Kidney epithelial cell (primary cell): ENCODE results near the gene STAT5B. TPM values are rescaled to one million over a fixed set of nuclear protein-coding genes. Genes with fewer than 3 reads are reported as not detected.
"Not testable (repeated sequence)": the region's sequence is repeated elsewhere in the genome, so short reads cannot be mapped to it uniquely, and the experiment has no call there.

ENCODE experiments used
- DNase-seq: peaks from one replicate; pipeline ENCODE4 v3.0.0-alpha.2; 2010; ENCODE audit warnings: low read depth
- H3K27me3 ChIP-seq: 2 replicates; pipeline ENCODE4 v1.6.0; 2011; ENCODE audit warnings: low read length; ENCODE audit not compliant: control insufficient read depth, insufficient read depth
- H3K36me3 ChIP-seq: 2 replicates; pipeline ENCODE4 v1.5.1; 2011; ENCODE audit warnings: low read length; ENCODE audit not compliant: control insufficient read depth, insufficient read depth
- H3K4me3 ChIP-seq: 2 replicates; pipeline ENCODE4 v1.5.1; 2011; ENCODE audit warnings: low read depth, mild to moderate bottlenecking, control low read depth, low read length
- total RNA-seq: library from RNA; depleted of rRNA; stranded (reverse); fragments of >200 nt; gene quantifications from 2 replicates; pipeline ENCODE4 v1.2.3, GENCODE V29; 2015
- TF ChIP-seq, protein P1 (sequence below): IDR thresholded peaks from 2 replicates; pipeline ENCODE4 v1.5.1; 2011; ENCODE audit warnings: mild to moderate bottlenecking, moderate library complexity, low read length, control low read depth, inconsistent platforms; ENCODE audit not compliant: insufficient read depth, poor library complexity, severe bottlenecking

STAT5B gene
- total RNA-seq, 1 donor from 2014 or later = 27.5 TPM

DNA sequence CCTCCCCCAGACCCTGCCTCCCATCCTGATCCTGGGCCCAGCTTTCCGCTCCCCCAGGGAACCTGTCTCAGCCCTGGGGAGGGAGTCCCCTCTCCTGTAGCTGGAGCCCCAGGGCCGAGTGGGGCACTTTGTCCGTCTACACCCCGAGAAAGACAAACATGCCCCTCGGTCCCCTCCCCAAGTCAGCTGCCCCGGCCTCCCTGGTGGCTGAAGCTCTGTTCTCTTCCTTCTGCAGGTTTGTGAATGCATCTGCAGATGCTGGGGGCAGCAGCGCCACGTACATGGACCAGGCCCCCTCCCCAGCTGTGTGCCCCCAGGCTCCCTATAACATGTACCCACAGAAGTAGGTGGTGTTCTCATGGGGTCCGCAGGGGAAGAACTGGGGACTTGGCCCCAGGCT is 33.0 kb upstream of the STAT5B start:
- TF ChIP-seq, protein P1, sequence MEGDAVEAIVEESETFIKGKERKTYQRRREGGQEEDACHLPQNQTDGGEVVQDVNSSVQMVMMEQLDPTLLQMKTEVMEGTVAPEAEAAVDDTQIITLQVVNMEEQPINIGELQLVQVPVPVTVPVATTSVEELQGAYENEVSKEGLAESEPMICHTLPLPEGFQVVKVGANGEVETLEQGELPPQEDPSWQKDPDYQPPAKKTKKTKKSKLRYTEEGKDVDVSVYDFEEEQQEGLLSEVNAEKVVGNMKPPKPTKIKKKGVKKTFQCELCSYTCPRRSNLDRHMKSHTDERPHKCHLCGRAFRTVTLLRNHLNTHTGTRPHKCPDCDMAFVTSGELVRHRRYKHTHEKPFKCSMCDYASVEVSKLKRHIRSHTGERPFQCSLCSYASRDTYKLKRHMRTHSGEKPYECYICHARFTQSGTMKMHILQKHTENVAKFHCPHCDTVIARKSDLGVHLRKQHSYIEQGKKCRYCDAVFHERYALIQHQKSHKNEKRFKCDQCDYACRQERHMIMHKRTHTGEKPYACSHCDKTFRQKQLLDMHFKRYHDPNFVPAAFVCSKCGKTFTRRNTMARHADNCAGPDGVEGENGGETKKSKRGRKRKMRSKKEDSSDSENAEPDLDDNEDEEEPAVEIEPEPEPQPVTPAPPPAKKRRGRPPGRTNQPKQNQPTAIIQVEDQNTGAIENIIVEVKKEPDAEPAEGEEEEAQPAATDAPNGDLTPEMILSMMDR = no peak
- Histone ChIP-seq H3K36me3 (no peaks in the 10 kb centered on the region), H3K27me3 (no peaks in the 10 kb centered on the region), H3K4me3 (no peak overlapping the region)
- no peak for DNase-seq

DNA sequence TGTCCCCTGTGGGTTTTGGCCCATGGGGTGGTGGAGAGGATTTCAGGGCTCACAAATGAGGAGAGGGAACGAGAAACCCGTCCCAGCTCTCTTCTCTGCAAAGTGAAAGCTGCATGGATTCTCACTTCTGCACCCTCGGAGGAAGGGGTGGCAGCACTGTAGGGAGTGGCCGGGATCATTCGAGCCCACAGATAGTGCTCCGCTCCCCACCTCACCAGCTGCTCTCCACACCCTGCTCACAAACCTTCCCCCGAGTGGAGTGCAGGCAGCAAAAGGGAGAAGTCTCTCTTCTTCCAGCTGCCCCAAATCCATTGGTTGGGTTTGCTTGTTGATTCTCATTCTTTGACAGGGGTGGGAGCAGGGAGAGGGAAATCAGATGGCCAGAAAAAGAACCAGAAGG is 32.3 kb upstream of the STAT5B start:
- Histone ChIP-seq H3K27me3 (no peaks in the 10 kb centered on the region), H3K4me3 (no peak overlapping the region), H3K36me3 (no peaks in the 10 kb centered on the region)
- TF ChIP-seq, protein P1 = no peak
- no peak for DNase-seq

DNA sequence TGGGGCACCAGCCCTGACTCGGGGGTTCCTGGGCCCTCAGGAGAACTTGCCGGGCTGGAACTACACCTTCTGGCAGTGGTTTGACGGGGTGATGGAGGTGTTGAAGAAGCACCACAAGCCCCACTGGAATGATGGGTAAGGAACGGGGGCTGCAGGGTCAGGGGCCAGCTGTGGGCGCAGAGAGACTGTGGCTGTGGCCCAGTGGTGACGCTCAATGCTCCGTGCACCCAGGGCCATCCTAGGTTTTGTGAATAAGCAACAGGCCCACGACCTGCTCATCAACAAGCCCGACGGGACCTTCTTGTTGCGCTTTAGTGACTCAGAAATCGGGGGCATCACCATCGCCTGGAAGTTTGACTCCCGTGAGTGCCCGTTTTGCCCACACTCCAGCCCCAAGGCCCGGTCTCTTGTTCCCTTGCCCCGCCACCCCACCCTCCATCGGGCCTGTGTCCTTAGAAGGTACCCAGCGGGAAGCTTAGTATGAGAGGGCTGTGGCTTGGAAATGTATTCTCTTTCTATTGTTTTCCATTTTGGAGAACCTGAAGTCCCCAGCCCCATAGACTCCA is 31.3 kb upstream of the STAT5B start:
- no peaks in the 10 kb centered on the region for H3K27me3 ChIP-seq
- no peak for DNase-seq
- no peak overlapping the region for H3K4me3 ChIP-seq
- H3K36me3 ChIP-seq = no peaks in the 10 kb centered on the region
- TF ChIP-seq, protein P1 = no peak

DNA sequence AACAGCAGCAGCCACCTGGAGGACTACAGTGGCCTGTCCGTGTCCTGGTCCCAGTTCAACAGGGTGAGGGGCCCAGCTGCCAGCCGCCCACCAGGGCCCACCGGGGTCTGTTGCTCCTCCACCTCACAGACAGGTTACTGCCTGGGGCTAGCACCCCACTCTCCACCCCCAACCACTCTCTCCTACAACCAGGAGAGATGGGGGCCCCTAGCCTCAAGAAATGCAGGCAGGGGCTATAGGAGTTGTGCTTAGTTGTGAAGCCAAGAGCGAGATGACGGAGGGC is 30.1 kb upstream of the STAT5B start:
- H3K36me3 ChIP-seq = no peaks in the 10 kb centered on the region
- TF ChIP-seq, protein P1 = no peak
- no peak overlapping the region for H3K4me3 ChIP-seq
- DNase-seq = no peak
- H3K27me3 ChIP-seq = no peaks in the 10 kb centered on the region

DNA sequence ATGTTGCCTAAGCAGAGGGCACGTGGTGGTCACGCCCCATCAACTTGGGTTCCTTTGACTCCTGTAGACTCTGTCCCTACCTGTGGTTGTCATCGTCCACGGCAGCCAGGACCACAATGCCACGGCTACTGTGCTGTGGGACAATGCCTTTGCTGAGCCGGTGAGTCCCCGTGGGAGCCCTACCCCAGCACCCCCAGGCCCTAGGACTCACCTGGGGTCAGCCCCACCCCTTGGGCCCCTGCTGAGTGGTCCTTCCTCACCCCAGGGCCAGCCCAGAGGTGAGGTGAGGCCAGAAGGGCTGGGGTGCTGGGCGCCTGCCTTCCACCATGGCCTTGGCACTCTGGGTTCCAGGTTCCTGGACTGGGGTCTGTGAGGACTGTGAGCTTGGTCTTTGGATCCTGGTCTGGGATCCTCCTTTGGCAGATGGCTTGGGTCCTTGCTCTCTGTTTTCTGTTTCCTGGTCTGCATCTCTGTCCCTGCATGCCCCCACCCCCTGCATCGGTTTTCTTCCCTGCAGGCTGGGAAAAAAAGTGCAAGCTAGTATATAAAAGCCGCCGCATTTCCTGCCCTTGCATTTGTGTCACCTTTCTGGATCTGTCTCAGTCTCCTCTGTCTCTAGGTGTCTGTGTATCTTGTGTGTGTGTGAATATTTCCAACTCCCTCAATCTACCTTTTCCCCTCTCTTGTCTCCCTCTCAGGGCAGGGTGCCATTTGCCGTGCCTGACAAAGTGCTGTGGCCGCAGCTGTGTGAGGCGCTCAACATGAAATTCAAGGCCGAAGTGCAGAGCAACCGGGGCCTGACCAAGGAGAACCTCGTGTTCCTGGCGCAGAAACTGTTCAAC is 29.6 kb upstream of the STAT5B start:
- TF ChIP-seq, protein P1 = no peak
- Histone ChIP-seq H3K4me3 (no peak overlapping the region), H3K27me3 (no peaks in the 10 kb centered on the region), H3K36me3 (no peaks in the 10 kb centered on the region)
- DNase-seq = no peak

DNA sequence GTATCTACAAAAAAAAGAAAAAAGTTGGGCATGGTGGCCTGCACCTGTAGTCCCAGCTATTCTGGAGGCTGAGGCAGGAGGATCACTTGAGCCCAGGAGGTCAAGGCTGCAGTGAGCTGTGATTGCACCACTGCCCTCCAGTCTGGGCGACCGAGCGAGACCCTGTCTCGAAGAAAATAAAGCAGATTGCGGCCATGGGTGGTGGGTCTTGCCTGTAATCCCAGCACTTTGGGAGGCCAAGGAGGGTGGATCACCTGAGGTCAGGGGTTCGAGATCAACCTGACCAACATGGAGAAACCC is 28.8 kb upstream of the STAT5B start:
- not testable (repeated sequence) for H3K27me3 ChIP-seq, H3K4me3 ChIP-seq, DNase-seq, H3K36me3 ChIP-seq
